Skin epidermis (tissue), 12 donors: Measurements from ENCODE around the gene FOXQ1.
"Not testable (repeated sequence)": the region's sequence is repeated elsewhere in the genome, so short reads cannot be mapped to it uniquely, and the experiment has no call there.

ENCODE experiments used
- H3K27ac ChIP-seq, 21 experiments: fragments of 200-600 bp; sonication (generic) in 11 of 21; one replicate each; pipeline ENCODE4 v1.5.0; 2020; ENCODE audit warnings: mild to moderate bottlenecking in 3 of 21, inconsistent platforms in 2 of 21, moderate library complexity in 2 of 21
- H3K4me3 ChIP-seq, 7 experiments: fragments of 200-600 bp; sonication (generic) in 2 of 7; one replicate each; pipeline ENCODE4 v1.5.0; 2020; ENCODE audit warnings: inconsistent platforms in 2 of 7, mild to moderate bottlenecking in 2 of 7, moderate library complexity in 1 of 7

The FOXQ1 gene

DNA sequence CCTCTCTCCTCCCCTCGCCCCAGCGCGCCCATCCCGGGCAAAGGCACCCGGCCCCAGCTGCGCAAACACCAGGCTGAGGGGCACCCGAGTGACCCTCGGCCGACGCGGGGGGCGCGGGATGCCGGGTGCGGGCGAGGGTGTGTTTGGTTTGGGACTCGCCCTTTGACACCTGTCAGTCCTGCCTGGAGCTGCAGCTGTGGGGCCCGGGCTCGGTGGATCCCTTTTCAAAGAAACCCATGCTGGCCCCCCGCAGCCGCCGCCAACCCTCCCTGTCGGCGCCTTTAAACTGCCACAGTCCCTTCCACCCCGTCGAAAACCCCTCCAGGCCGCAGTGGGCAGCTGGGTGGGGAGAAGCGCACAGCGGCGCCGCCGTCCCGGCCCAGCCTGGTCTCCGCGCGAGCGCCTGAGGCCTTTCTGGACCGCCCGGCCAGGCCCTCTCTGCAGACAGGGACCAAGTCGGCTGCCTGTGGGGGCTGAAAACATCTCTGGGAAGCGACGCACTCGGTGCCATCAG is 5.5 kb downstream of the FOXQ1 start:
- no peak overlapping the region for H3K4me3 ChIP-seq
- no peak overlapping the region for H3K27ac ChIP-seq

DNA sequence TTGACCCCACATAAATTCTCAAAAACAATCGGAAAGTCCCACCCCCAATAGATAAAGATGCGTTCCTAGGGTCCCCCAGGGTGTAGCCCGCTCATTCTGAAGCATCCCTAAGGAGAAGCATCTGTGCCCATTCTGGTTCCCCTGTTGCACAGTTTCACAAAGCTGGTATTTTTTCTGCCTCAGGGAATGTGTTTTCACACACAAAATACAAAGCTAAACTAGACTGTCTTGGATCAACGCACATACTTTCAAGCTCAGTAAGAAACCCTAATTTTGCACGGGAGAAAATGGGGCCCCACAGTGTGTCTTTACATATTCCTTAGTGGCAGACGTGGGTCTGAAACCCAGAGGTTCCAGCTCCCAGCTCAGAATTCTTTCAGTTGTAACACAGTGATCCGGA is 6.1 kb downstream of the FOXQ1 start:
- H3K27ac ChIP-seq, result no peak overlapping the region
- no peak overlapping the region for H3K4me3 ChIP-seq

DNA sequence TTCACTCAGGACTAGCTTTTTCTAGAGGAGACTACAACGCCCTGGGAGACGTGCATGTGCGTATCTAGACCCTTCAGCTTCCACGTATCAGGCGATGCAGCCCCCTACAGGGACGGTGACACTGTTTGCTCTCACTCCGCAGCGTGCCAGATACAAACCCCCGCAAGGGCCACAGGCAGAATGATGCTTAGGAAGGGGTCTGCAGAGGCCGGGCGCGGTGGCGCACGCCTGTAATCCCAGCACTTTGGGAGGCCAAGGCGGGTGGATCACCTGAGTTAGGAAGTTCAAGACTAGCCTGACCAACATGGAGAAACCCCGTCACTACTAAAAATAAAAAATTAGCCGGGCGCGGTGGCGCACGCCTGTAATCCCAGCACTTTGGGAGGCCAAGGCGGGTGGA is 6.7 kb downstream of the FOXQ1 start:
- not testable (repeated sequence) for H3K4me3 ChIP-seq, H3K27ac ChIP-seq

DNA sequence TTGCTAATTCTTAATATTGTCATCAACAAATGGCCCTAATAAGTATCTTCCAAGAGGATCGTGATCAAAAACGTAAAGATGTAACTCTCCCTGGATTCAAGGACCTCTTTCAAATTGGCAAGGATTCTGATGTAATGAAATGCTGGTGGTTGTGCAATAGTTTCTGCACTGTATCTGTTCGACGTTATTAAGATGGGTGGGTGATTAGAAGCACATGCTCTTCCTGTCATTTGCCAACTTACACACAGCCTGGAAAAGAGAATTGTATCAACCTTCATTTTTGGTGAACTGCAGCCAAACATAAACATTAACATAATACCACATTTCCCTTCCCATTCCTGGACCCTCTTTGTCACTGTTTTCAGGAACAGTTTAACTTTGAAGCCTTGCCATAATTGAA is 9.8 kb downstream of the FOXQ1 start:
- peak overlapping the region in 2 of 21 experiments; percentile 26 to 38 for H3K27ac ChIP-seq
- H3K4me3 ChIP-seq, result no peak overlapping the region

DNA sequence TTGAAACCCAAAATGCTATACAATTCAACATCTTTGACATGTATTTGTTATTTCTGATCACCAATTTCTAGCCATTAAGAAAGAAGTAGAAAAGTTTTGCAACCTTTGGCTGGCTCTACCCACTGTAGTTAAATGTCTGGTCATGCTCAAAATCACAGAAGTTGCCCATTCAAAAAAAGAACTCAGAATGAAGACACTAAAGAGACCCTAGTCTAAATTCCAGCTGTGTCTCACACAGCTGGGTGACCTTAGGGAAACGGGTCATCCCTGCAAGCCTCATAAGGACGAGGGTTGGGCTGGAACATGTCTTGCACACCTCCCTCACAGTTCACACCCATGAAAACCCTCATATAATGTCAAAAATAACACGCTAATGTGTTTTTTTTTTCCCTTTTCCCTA is 10.3 kb downstream of the FOXQ1 start:
- H3K27ac ChIP-seq, result peak overlapping the region in 3 of 21 experiments; percentile 4 to 26 (median 20)

DNA sequence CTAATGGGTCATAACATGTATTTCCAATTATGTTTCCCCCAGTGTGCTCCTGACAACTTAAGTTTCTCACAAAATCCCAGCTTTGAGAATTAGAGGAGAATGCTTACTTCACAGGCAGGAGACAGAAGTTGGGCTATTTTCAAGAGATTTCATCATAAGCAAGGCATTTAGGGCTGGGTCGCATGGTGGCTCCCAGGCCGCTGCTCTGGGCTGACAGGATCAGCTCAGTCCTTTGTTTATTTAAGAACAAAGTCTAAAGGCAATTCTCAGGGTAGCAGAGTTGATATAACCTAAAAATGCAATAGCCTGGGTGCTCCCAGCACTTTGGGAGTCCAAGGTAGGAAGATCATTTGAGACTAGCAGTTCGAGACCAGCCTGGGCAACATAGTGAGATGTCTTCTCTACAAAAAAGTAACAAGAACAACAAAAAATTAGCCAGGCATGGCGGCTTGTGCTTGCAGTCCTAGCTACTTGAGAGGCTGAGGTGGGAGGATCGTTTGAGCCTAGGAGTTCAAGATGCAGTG is 10.9 kb downstream of the FOXQ1 start:
- Histone ChIP-seq H3K27ac (peak overlapping the region in 1 of 21 experiments; percentile 26), H3K4me3 (no peak overlapping the region)

More for the DNA sequence above, 10.3 kb downstream of the FOXQ1 start:
- H3K4me3 ChIP-seq, result no peak overlapping the region

DNA sequence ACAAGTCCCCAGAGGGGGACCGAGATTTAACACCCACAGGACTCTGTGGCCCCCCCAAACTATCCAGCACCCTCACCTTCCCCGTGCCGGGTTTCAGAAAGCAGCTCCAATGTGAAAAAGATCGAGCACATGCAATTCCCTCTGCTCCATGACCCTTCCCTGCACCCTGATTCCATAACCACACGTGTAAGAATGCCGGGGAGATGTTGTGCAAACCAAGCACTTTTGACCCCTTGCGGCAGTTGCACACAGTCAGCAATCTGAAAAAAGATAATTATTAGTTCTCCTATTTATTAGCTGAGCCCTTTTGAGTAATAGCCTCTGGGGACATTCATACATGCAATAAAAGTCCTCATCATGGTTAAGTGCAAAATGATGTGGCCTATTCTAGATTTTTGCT is 13.0 kb downstream of the FOXQ1 start:
- H3K4me3 ChIP-seq, result no peak overlapping the region
- H3K27ac ChIP-seq, result no peak overlapping the region

DNA sequence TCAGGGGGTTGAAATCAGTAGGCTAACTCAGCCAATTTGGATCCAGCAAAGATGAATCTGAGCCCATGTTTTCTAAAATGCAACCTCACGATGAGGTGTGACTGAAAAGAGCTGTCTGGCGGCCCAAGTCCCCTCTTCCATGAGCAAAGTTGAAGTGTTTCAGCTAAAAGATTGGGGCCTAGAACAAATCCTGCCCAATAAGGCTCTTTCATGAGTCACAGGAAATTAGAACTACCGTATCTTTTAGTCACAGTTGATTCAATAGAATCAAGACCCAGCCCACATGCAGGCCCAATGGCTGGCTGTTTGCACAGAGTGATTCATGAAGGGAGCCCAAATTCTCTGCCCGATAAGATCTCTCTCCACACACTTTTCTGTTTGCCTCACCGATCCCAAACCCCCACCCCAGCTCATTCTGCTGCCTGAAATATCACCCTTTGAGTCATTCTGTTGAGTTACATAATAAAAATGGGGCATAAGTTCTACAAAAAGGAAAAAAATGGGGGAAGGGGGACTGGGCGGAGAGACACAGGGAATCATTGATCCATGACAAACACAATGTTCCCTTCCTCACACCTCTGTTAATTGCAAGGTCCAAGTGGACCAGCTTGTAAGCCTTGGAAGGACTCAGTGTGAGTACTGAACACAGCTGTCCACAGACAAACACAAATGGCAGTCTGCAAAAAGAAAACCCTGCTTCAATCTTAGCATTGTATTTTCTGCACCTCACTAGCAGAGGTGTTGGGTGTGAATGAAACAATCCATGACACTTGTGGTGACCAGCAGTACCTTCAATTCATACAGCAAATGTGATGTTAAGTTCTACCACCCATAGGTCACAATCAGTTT is 13.8 kb downstream of the FOXQ1 start:
- no peak overlapping the region for H3K4me3 ChIP-seq
- no peak overlapping the region for H3K27ac ChIP-seq

DNA sequence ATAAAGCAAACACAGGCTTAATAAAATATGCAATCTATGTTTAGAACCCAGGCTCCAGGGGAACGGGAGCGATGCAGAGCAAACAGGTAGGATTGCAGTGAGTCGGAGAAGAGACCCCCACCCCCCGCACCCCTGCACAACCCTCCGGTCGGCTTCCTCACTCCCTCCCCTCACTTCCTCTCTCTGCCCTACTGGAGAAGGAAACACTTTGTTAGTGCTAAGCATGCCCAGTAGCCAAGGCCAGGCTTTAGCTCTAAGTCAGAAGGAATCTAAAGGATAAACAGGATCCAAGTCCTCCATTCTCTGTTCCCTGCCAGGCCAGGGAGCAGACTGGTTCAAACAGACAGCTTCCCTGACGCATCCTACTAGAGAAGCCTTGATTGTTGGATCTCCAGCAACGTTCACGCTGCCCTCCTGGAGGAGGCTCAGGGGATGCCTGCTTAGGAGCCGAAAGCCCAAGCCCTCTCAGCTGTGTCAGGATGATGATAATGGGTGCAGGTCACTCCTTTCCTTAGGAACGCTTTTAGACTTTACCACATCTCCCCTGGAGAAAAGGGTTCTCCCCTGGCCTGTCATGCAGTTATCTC is 14.7 kb downstream of the FOXQ1 start:
- Histone ChIP-seq H3K27ac (no peak overlapping the region), H3K4me3 (no peak overlapping the region)

DNA sequence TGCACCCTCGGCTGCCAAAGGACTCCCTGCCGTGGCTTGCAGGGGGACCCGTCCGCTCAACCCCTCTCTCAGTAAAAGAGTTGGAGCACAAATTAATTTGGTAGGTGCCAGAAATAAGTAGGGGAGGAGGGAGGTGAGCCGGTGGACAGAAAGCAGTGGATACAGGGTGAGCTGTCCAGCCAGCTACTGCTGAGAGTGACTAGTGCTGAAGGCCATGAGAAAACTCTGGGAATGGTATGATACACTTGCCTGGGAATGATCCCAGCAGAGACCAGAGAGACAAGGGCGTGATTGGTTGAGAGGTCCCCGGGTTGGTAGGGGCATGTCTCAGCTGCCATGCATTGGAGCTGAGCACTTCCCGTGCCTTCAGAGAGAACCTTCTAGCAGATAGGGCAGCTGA is 15.7 kb downstream of the FOXQ1 start:
- Histone ChIP-seq H3K4me3 (no peak overlapping the region), H3K27ac (no peak overlapping the region)

DNA sequence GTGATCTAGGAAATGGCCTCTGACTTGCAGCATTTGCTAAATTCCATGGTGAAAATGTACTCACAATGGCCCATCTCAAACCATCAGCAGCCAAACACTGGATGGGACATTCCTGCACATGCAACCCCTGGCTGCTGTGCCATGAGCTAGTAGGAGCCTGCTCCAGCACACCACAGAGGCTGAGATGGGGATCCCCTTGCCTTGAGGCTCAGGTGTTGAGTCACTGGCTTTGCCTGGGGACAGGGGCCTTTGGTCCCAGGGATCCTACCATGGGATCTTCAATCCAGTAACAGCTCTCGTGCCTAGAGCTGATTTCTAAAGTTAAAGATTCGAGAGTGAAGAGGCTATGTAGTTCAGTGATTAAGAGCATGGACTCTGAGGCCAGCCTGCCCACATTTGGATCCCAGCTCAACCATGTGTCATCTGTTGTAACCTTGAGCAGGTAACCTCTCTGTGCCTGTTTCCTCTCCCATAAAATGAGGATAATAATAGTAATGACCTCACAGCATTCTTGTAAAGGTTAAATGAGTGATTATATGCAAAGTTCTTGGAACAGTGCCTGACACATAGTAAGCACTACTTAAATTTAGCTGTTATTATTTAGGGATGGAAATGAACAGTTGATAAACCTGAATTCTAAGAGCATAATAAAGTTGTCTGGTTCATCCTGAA is 16.4 kb downstream of the FOXQ1 start:
- Histone ChIP-seq H3K27ac (no peak overlapping the region), H3K4me3 (no peak overlapping the region)

DNA sequence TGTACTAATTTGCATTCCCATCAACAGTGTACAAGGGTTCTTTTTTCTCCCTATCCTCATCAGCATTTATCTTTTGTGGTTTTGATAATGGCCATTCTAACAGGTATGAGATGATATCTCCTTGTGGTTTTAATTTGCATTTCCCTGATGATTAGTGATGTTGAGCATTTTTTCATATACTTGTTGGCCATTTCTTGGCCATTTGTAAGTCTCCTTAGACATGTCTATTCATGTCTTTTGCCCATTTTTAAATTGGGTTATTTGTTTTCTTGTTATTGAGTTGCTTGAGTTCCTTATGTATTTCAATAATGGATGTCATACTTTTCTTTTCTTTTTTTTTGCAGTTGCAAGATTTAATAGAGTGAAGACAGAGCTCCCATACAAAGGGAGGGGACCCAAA is 17.8 kb downstream of the FOXQ1 start:
- no peak overlapping the region for H3K4me3 ChIP-seq
- H3K27ac ChIP-seq, result no peak overlapping the region

DNA sequence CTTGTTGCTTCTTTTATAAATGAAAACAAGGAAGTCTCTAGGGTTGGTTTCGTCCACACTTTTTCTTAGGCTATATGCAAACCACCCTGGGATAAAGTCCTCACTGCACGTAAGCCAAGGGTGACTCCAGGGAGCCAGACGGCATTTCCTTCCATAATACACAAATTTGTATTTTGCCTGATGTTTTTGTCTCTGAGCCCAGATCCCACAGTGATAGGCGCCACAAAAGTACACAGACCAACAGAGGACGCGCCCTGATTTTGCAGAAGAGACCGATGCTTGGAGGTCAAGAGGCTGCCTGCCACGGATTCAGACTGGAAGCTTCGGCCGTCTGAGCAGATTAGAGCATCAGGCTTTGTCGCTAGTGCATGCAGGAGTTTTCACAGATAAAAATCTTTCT is 22.8 kb downstream of the FOXQ1 start:
- no peak overlapping the region for H3K4me3 ChIP-seq
- peak overlapping the region in 1 of 21 experiments; percentile 8 for H3K27ac ChIP-seq

DNA sequence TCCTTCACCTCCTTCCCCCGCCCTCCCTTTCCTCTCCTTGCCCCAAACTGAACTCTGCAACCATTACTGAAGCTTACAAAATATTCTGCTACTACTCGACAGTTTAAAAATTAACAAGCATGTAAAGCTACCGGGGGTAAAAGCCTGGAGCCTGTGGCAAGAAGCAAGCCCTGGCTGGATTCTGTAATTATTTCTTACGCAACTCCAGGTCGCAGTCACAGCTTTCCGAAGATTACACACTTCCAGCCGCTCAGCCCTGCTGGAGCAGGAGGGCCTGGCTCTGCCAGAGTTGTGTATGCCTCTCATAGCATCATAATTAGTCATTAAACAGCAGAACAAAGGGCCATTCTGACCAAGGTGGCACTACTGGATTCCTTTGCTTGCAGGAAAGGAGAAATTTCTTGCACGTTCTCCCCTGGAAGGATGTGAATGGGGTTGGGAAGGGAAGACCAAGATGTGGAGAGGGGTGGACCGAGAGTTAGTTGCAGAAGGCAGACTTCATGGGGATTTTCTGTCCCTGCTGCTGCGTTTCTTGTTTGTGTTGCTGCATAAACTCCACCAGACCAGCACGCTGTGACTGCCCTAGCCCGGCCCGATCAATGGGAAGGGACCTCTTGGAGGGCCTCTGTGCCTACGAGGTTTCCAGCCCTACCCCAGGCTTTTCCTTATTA is 23.6 kb downstream of the FOXQ1 start:
- H3K4me3 ChIP-seq, result no peak overlapping the region
- peak overlapping the region in 13 of 21 experiments; percentile 1 to 75 (median 39) for H3K27ac ChIP-seq

DNA sequence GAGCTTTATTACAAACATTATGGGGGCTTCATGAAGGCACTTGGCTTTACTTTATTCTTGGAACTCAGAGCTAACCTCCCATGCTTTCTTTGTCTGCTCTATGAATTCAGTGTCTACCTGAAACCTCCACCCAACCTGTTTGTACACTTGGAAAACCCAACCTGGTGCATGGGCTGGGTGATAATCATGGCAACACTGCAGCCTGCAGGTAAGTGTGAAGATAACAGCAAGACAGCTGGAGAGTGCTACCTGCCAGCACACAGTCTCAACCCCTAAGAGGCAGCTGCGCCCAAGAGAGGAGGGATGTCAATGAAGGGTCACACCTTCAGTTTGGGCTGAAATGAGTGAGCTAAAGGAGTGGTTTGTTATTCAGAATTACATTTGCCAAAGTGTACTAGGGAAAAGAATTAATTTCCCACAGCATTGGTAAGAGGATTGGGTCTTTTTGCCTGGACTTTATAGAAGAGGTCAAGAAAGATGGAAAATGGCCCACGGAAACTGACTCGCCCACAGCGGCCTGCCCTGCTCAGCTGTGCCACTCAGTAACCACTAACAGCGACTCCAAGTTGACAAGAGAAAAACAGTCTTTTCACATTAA is 24.4 kb downstream of the FOXQ1 start:
- Histone ChIP-seq H3K27ac (peak overlapping the region in 11 of 21 experiments; percentile 1 to 75 (median 37)), H3K4me3 (no peak overlapping the region)

DNA sequence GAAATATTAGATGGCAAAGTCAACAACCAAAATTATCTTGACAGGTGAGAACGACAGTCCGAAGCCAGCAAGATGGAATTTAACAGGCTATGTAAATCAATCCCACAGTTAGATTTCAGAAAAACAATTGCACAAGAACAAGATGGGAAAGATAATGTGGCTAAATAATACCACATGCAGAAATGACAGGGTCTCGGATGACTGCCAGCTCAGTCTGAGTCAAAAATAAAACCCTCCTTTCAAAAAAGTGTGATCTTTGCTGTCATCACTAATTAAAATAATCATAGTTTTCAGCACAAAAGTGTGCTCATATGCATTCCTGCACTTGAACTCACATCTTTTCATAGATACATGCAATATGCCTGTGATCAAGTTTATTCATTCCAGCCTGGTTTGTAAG is 25.9 kb downstream of the FOXQ1 start:
- H3K27ac ChIP-seq, result no peak overlapping the region
- no peak overlapping the region for H3K4me3 ChIP-seq

DNA sequence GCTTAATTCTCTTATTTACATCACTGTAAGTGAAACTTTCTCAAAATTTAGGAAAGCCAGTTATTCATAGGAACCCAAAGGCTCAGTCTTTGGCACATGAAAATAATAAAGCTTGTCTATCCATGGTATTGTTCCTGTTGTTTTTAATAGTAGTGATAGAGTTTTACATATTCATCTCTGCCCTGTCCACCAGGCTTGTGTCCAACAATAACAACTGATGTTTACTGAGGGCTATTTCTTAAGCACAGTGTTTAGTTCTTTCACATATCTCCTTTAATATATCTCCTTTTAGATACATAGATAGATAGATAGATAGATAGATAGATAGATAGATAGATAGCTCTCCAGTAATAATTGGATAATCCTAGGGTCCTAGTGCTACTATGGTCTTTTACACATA is 34.2 kb downstream of the FOXQ1 start:
- no peak overlapping the region for H3K27ac ChIP-seq
- no peak overlapping the region for H3K4me3 ChIP-seq

DNA sequence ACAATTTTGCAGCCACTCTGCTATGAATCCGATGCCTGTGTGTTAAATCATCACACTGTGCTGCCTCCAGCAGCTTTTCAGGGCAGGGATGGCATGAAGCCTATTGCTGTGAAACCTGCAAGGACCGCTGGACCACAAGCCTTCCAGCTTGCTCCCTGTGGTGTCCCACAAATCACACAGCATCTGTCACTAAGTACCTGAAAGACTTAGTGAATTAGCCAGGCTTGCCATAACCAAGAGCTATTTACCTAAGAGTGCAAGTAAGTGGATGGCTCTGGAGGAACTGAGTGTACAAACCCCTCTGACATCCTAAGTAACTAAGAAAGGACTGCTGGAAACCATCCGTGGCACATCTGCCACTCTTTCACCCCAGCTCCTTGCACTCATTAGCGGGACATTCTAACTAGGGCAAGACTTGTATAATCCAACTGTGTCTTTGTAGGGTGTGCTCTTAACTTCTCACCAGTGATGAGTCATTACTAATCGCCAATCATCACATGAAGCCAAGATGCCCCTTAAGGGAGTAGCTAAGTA is 34.7 kb downstream of the FOXQ1 start:
- Histone ChIP-seq H3K27ac (no peak overlapping the region), H3K4me3 (no peak overlapping the region)

DNA sequence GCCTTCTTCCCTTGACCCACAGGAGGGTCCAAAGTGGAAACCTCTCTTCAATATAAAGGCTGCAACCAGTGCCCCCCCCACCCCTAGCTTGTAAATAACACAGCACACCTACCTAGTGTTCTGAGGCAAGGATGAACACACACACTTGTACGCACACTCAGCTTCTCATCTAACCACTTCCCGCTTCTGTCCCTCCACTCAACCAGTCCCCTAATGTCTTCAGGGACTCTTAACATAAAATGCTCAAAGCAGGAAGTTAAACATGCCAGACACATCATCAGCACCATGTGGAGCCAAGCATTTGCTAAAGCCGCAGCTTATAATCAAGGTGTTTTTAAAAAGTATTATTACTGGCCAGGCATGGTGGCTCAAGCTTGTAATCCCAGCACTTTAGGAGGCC is 35.3 kb downstream of the FOXQ1 start:
- Histone ChIP-seq H3K27ac (no peak overlapping the region), H3K4me3 (no peak overlapping the region)
